Fibroblast of skin of left biceps (primary cell): Measurements from ENCODE around the gene CCR3.
"Not testable (repeated sequence)": the region's sequence is repeated elsewhere in the genome, so short reads cannot be mapped to it uniquely, and the experiment has no call there.

Experiments used
- DNase-seq, 2 experiments: peaks; one replicate each; pipeline ENCODE4 v3.0.0-alpha.2; 2013; ENCODE audit warnings: low read depth in 2 of 2

The CCR3 gene

DNA sequence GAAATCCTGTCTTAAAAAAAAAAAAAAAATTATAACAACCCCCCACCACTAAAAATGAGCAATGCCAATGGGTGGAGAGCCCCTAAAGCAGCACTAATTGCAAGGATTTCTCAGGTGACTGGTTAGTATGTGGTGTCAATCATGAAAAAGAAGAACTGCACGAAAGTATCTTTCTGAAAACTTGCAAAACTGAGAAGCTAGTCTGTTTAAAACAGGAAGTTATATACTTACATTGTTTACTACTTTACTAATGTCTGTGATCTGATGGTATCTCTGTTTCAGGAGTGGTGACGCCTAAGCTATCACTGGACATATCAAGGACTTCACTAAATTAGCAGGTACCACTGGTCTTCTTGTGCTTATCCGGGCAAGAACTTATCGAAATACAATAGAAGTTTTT lies at the start of gene CCR3:
TSS of gene CCR3 (plus strand) at position 341 of the 400 bp plus-strand sequence. CDS start 22,699 bp downstream, outside the sequence.
- DNase-seq, result no peak

DNA sequence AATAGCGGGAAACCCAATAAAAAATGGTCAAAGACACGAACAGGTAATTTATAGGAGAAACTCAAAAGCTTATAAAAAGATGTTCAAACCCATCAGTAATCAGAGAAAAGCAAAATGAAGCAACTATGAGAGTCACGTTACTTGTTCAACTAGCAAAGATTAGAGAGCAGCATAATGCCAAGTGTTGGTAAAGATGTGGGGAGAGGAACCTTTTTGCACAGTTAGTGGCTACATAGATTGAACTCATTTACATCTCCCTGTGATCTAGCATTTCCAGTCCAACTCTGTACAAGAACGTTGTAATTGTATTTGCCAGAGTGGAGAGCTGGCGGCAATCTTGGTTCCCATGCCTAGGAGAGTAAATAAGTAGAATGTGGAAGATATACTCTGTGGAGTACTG lies 49.3 kb upstream of the CCR3 start:
- DNase-seq, result no peak

- no peak for DNase-seq
These were observed 48.8 kb upstream of the CCR3 start for GRCh38 chr3:46193436-46193835.

- no peak for DNase-seq
These were observed 47.2 kb upstream of the CCR3 start for GRCh38 chr3:46194868-46195553.

- DNase-seq, result no peak
These were observed 45.9 kb upstream of the CCR3 start for GRCh38 chr3:46196261-46196957.

- DNase-seq, result no peak
These were observed 42.0 kb upstream of the CCR3 start for GRCh38 chr3:46200211-46200610.

- DNase-seq, result no peak
These were observed 41.5 kb upstream of the CCR3 start for GRCh38 chr3:46200790-46201189.

DNA sequence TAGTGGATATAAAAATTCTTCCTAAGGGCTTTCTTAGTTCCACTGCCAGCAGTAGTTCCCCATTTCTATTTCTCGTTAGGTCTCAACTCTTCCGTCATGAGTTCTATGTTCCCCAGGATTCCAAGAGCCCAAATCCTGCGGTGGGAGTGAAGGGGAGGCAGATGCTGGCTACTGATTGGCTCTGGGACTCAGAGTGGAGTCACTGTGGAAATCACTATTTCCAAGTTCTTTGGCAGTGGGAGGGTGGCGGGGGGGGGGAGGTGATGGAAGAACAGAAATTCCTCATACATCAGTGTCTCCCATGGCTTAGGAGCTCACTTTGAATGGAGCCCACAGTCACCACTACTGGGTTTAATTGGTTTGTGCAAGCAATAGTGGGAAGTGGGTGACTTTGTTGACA lies 39.7 kb upstream of the CCR3 start:
- no peak for DNase-seq

DNA sequence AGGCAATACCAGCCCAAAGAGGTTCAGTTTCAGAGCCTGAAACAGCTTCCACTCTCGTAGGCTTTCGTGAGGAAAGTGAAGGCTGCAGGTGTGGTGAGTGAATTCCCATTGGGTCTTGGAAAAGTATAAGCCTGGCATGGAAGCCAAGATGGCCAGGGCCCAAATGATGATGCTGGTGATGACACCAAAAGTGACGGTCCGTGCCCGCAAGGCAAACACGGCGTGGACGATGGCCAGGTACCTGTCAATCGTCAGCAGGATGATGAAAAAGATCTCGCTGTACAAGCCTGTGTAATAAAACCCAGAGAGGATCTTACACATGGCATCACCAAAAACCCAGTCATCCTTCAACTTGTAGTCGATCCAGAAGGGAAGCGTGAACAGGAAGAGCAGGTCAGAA lies 38.6 kb upstream of the CCR3 start:
- DNase-seq, result no peak

DNA sequence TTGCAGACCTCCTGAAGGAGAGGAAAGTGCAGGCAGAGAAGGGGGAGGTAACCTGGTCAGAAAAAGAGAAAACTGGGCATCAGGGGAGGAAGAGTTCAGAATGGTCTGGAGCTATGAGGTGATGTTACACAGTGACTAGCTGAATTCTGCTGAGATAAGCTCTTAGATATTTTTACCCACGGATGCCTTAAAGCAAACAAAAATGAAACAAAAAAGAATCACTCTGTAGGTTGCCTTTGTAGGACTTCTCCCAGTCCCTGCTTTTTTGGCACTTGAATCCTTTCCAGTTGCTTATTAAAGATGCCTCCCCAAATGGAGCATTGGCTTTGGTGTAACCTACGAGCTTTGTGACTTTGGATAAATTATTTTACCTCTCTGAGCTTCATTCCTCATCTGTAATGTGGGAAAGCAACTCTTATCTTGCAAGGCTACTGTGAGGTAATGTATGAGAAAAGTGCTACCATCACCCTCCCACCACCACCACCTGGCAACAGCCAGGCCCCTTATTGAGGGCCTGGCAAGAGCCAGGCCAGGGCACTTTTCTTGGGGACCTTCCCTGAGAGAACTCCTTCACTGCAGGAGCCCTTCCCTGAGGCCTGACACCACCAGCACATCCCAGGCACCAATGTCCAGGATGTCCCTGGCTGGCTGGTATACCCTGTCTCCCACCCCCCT lies 36.8 kb upstream of the CCR3 start:
- no peak for DNase-seq

- DNase-seq, result no peak
These were observed 35.8 kb upstream of the CCR3 start for GRCh38 chr3:46206282-46207015.

DNA sequence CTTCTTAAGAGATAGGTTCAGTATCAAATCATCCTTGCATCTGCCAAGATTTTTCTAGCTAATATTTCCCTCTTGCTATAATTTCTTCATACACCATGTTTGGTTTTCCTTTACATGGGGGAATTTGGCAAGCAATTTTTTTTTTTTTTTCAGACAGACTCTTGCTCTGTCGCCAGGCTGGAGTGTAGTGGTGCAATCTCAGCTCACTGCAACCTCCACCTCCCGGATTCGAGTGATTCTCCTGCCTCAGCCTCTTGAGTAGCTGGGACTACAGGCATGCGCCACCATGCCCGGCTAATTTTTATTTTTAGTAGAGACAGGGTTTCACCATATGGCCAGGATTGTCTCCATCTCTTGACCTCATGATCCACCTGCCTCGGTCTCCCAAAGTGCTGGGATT lies 34.7 kb upstream of the CCR3 start:
- not testable (repeated sequence) for DNase-seq

- no peak for DNase-seq
These were observed 34.0 kb upstream of the CCR3 start, which contains the start of gene CCR1 for GRCh38 chr3:46208167-46208704. Gene CCR1, minus strand, starts transcription at chr3:46208313. Its CDS starts 4,000 bp downstream, at chr3:46204313.

- DNase-seq, result no peak
These were observed 33.2 kb upstream of the CCR3 start for GRCh38 chr3:46209053-46209452.

DNA sequence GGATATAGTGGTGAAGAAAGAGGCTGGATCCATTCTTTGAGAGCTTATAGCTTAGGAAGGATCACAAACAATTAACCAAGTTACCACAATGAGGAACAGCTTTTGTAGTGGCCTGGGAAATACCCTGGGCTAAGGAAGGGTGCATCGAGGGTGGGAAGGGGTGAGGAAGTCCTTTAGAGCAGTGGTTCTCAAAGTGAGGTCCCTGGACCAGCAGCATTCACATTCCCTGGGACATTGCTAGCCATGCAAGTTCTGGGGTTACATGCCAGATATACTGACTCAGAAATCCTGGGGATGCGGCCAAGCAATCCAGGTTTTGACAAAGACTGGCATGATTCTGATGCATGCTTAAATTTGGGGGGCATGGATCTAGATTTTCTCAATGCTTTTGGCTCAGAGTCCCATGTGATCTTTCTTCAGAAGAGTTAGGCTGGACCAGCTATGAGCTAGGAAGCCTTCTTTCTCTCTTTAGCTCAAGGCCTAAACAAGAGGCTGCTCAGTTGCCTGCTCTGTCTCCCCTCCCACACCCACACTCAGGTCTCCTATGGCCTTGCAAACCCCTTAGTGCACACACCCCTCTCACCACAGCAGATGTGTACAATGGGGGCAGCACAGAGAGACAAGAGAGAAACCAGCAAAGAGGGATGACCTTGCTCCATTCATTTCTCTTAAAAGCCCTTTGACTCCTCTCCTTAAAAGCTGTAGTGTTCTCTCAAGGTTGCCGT lies 32.4 kb upstream of the CCR3 start:
- DNase-seq, result no peak

DNA sequence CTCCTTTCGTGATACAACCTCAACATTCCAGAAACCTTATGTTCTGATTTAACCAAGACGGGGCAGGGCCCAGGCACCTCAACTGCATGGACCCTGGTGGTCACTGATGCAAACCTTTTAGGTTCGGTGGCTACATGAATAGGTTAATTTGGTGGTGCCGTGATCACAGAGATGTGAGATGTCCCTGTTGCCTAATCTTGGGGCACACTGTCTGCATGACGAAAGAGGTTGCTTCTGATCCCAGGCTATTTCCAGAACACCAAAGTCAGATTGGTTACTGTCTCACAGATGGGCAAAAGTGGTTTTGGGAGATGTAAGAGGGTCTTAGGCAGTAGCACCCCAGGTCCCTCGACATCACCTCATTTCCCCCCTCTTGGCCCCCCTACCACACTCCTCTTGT lies 30.2 kb upstream of the CCR3 start:
- DNase-seq, result no peak

DNA sequence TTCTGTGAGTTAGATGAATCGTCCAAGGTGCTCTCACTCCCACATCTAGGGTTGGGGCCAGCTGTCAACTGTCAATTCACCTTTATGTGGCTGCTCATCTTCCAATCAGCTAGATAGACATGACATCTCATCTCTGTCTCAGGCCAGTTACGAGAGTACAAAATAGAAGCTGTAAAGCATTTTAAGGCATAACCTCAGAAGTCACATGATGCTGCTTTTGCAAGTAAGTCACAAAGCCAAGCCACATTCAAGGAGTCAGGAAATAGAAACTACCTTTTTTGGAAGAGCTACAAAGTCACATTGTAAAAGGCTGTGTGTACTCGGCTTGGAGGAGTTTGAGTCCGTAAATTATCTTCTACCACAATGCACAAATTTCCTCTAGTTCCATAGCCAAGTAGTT lies 29.1 kb upstream of the CCR3 start:
- DNase-seq, result no peak

GRCh38 chr3:46214751-46215352 lies 27.4 kb upstream of the CCR3 start:
- no peak for DNase-seq

DNA sequence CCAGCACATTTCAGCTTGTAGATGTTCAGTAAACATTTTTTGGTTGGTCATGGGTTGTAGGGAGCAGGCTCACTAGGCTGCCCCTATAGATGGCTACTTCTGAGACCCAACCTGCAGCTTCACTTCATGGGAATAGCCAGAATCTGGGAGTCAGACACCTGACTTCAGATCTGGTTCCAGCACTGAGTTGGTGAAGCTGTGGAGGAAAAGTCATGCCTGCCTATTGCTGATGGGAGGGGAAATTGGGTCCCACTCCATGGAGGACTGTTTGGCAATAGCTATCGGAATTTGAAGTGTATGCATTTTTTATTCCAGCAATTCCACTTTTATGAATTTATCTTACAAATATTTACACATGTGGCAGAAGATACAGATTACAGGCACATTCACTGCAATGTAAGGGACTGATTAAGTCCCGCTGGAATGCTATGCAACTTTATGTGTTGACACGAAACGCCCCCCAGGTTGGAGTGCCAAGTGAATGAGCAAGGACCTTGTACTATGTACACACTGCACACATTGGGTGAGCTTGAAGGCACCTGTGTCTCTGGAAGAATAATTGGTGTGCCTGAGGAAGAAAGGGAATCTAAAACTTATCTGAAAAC lies 26.3 kb upstream of the CCR3 start:
- DNase-seq, result no peak

- no peak for DNase-seq
These were observed 24.0 kb upstream of the CCR3 start for GRCh38 chr3:46218196-46218709.
